T-helper 1 cell treated with Interleukin-12 subunit alpha and Interleukin-12 subunit beta and Interleukin-4 antibody, amounts not matched to agents 30 ng/mL and 1 ng/mL, for 36 hours (primary cell): ENCODE results near the gene CEP70. TPM values are rescaled to one million over a fixed set of nuclear protein-coding genes. Genes with fewer than 3 reads are reported as not detected.
"Not testable (repeated sequence)": the region's sequence is repeated elsewhere in the genome, so short reads cannot be mapped to it uniquely, and the experiment has no call there.

Experiments
- intact Hi-C: fragments of 100-400 bp; cut with micrococcal nuclease; formaldehyde crosslinking; loops from one replicate; pipeline ENCODE4 v1.15.1; 2024
- total RNA-seq: library from RNA; stranded (reverse); gene quantifications from 2 replicates; pipeline ENCODE4 v1.2.3, GENCODE V29; 2022

Gene CEP70
- total RNA-seq, 1 donor from 2014 or later, result 6.5 TPM

DNA sequence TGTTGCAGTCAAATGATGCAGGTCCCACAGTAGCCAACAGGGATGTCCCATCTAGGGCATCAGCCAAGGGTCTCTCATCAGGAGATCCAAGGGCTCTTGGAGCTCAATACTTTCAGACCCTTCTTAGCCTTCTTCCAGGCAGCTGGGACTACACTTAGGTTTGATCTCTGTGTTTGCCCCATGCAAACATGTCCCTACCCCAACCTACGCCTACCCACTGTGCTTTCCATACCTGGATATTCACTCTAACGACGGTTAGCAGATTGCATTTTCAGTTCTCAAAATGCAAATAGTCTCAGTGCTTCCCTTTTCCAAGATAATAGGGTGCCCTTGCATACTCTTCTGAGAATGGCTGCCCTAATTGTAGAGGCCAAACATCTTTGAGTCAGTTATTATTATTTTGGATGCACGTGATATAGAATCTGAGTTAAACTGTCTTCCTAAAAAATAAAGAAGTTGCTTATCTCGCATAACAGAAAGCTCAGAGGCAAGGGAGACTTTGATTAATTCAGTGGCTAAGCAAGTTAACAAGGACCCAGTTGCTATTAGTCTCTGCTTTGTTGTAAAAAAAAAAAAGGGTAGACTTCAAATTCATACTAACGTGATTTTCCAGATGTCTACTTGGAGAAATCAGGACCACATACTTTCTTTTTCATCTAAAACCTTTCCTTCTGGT lies 1.0 kb upstream of the CEP70 start:
- intact Hi-C loops, result loop anchor here (1.0 to 10.0 kb wide), 21 partner anchors 14 to 792 kb away; partner anchors contain the start of genes ARMC8, COPB2, DBR1 and MRPS22

DNA sequence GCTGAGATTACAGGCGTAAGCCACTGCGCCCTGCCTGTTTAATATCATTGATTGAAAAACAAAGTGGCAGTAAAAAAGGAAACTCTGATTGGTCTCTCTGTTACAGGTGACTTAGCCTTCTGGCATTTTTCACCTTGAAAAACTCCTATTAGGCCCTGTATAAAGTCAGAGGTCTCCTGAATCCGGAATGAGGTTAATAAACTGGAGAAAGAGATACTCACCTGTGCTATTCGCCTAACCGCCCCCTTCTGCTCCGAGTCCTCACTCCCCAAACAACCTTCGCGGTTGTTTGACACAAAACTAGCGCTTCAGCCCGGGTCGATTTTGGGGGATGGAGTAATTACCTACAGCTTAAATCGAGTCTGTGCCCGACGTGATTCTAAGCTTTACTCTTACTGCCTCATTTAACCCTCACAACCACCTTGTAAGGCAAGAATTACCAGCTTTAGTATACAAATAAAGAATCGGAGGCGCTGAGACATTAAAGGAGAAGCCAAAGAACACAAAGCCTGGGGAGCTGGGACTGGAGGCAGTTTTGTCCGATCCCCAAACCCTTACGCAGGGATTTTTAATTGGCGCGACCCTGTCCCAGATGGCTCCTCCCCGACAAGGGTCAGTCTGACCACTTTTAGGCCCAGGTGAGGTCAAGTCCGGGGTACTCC lies 441 bp downstream of the CEP70 start:
- intact Hi-C loops, result loop anchor here (1.0 to 10.0 kb wide), 21 partner anchors 16 to 794 kb away; partner anchors contain the start of genes ARMC8, COPB2, DBR1 and MRPS22

DNA sequence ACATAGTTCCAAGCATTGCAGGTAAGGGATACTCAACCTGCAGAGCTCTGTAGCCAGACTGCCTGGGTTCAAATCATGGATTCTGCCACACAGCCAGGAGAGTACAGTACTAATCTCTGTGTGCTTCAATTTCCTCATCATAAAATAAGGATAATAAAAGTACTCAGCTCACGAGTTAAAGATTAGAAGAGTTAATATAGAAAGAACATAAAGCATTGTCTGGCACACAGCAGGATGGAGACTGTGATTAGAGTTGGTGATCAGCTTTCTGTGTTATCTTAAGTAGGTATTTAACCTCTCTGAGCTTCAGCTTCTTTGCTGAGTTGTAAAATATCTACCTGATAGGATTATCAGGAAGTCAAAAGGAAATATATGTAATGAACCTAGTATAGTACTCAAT lies 2.7 kb downstream of the CEP70 start:
- intact Hi-C loops, result loop anchor here (5.0 to 10.0 kb wide), 3 partner anchors 523 to 796 kb away; partner anchors contain the start of gene COPB2

DNA sequence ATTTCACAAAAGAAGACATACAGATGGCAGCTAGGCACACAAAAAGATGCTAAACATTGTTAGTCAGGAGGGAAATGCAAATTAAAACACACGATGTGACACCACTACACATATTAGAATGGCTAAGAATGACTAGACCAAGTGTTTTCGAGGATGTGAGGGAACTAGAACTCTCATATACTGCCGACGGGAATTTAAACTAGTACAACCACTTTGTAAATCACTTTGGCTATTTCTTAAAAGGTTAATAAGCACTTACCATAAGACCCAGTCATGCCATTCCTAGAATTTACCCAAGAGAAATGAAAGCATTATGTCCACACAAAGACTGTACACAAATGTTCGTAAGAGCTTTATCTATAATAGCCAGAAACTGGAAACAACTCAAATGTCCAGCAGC lies 5.6 kb downstream of the CEP70 start:
- intact Hi-C loops, result no loop called here

DNA sequence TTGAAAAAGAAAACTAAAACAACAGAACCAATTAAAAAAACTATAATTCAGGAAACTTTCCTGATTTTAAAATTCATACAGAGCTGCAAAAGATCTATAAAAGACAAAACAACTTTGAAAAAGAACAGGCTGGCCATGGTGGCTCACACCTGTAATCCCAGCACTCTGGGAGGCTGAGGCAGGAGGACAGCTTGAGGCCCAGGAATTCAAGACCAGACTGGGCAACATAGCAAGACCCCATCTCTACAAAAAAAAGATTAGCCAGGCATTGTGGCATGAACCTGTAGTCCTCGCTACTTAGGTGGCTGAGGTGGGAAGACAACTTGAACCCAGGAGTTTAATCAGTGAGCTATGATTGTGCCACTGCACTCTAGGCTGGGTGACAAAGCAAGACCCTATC lies 6.7 kb downstream of the CEP70 start:
- intact Hi-C loops, result no loop called here

DNA sequence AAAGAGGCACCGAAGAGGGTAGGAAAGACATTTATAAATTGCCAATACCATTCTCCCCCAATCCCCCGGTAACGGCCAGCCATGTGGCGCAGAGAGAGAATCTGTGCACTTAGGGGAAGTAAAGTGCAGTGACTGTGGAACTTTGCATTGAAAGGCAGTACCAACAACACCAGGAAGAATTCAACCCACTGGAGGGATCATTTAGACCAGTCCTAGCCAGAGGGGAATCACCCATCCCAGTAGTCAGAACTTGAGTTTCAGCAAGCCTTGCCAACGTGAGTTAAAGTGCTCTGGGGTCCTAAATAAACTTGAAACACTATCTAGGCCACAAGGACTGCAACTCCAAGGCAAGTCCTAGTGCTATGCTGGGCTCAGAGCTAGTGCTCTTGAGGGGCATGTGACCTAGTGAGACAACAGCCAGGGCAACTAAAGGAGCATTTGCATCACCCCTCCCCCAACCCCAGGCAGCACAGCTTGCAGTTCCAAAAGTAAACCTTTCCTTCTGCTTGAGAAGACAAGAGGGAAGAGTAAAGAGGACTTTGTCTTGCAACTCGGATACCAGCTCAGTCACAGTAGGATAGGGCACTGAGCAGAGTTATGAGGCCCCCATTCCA lies 15.0 kb downstream of the CEP70 start:
- intact Hi-C loops, result no loop called here

DNA sequence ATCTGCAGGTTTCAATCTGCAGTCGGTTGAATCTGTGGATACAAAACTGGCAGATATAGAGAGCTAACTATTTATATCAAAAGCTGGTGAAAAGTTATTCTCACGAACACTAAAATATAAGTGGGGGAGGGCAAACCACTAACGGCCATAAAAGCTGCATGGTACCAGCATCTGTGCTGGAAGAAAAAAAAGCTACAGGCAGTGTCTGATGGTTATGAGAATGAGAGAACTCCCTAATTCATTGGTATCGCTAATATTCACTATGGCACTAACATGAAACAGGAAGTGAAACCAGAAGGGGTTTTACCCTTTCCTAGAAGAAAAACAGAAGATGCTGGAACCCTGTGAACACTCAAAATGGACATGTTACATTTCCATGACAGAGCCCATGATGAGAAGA lies 15.9 kb downstream of the CEP70 start:
- intact Hi-C loops, result no loop called here

DNA sequence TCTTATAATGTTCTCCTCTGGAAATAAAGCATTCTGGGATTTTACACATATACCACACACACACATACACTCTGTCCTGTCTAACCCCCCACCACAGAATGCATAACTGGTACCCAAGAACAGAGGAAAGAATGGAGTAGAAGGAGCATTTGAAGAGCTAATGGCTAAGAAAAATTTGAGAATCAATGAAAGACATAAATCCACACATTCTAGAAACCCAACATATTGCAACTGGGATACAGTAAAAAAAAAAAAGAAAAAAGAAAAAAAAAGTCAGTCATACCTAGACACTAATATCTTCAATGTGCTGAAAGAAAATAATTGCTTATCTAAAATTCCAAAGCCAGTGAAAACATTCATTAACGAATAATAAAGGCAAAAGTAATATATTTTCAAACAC lies 20.9 kb downstream of the CEP70 start:
- intact Hi-C loops, result loop anchor here (5.0 kb wide), 1 partner anchor 156 kb away; no protein-coding TSS in a partner anchor

DNA sequence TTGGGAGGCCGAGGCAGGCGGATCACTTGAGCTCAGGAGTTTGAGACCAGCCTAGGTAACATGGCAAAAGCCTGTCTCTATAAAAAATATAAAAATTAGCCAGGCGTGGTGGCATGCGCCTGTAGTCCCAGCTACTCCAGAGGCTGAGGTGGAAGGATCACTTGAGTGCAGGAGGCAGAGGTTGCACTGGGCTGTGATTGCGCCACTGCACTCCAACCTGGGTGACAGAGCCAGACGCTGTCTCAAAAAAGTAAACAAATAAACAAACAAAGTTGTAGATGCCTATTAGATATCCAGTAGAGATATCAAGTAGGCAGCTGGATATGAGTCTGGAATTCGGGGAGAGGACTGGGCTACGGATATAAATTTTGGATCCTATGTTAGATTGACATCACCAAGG lies 24.4 kb downstream of the CEP70 start:
- intact Hi-C loops, result loop anchor here (2.0 to 5.0 kb wide), 2 partner anchors 25 to 152 kb away; partner anchors contain the start of gene CEP70

DNA sequence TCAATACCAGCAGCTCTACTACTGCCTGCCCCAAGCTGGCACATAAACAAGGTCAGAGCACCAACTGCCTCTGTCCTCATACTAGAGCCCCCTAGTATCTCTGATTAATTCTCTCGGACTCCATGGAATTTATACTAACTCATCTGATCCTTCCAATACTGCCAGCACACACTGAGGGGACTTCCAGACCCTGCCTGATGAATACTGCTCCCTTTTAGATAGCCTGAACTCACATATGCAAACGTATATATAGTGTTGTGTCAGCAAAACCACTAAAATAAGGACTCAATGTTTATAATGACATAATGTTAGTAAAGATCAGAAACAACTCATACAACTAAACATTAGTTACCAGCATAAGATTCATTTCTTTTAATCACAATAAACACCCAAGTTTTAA lies 25.0 kb downstream of the CEP70 start:
- intact Hi-C loops, result no loop called here

DNA sequence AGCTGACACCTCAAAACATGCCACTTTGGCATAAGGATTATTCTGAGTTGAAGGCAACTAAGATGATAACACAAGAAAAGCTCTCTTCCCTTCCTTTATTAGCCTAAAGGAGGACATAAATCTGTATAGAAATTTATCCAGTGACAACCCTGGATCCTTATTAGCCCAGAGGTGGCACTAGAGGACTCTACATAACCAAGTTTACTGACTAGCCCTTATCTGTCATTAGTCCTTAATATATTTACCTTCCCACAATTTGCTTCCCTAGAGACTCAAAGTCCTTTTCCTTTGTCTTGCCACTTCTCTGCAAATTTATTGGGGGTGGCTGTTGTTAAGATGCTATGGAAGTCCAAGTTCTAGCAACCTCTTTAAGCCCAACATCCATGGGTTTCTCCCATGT lies 26.7 kb downstream of the CEP70 start:
- intact Hi-C loops, result no loop called here

DNA sequence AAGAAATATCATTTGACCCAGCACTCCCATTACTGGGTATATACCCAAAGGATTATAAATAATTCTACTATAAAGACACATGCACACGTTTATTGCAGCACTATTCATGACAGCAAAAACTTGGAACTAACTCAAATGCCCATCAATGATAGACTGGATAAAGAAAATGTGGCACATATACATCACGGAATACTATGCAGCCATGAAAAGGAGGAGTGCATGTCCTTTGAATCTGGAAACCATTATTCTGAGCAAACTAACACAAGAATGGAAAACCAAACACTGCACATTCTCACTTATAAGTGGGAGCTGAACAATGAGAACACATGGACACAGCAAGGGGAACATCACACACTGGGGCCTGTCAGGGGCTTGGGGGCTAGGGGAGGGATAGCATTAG lies 27.8 kb downstream of the CEP70 start:
- intact Hi-C loops, result not testable (repeated sequence)

DNA sequence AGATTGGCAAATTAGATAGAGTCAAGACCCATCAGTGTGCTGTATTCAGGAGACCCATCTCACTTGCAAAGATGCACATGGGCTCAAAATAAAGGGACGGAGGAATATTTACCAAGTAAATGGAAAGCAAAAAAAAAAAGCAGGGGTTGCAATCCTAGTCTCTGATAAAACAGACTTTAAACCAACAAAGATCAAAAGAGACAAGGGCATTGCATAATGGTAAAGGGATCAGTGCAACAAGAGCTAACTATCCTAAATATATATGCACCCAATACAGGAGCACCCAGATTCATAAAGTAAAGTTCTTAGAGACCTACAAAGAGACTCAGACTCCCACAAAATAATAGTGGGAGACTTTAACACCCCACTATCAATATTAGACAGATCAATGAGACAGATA lies 31.2 kb downstream of the CEP70 start:
- intact Hi-C loops, result not testable (repeated sequence)

DNA sequence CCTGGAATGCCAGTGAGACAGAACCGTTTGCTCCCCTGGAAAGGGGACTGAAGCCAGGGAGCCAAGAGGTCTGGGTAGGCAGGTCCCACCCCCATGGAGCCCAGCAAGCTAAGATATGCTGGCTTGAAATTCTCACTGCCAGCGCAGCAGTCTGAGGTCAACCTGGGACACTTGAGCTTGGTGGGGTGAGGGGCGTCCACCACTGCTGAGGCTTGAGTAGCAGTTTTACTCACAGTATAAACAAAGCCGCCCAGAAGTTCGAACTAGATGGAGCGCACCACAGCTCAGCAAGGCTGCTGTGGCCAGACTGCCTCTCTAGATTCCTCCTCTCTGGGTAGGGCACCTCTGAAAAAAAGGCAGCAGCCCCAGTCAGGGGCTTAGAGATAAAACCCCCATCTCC lies 33.6 kb downstream of the CEP70 start:
- intact Hi-C loops, result no loop called here

DNA sequence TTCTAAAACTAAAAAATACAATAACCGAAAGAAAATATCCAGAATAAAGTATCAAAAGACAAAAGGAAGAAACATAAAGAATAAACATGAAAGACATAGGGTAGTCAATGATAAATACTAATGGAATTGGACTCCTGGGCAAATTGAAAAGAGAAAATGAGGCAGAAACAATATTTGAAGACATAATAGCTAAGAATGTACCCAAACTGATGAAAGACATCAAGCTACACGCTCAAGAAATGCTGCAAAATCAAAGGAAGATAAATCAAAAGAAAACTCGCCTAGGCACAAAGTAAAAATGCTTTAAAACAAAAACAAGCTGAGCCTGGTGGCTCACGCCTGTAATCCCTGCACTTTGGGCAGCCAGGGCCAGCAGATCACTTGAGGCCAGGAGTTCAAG lies 34.9 kb downstream of the CEP70 start:
- intact Hi-C loops, result no loop called here

DNA sequence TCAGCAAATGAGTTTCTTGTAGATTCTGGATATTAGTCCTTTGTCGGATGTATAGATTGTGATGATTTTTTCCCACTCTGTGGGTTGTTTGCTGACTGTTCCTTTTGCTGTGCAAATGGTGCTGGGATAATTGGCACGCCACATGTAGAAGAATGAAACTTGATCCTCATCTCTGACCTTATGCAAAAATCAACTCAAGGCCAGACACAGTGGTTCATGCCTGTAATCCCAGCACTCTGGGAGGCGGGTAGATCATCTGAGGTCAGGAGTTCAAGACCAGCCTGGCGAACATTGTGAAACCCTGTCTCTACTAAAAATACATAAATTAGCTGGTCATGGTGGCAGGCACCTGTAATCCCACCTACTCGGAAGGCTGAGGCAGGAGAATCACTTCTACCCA lies 39.3 kb downstream of the CEP70 start:
- intact Hi-C loops, result not testable (repeated sequence)

DNA sequence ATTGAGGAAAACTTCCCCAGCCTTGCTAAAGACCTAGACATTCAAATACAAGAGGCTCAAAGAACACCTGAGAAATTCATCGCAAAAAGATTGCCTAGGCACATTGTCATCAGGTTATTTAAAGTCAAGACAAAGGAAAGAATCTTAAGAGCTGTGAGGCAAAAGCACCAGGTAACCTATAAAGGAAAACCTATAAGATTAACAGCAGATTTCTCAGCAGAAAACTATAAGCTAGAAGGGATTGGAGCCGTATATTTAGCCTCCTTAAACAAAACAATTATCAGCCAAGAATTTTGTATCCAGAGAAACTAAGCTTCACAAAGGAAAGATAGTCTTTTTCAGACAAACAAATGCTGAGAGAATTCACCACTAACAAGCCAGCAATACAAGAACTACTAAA lies 43.1 kb downstream of the CEP70 start:
- intact Hi-C loops, result not testable (repeated sequence)

DNA sequence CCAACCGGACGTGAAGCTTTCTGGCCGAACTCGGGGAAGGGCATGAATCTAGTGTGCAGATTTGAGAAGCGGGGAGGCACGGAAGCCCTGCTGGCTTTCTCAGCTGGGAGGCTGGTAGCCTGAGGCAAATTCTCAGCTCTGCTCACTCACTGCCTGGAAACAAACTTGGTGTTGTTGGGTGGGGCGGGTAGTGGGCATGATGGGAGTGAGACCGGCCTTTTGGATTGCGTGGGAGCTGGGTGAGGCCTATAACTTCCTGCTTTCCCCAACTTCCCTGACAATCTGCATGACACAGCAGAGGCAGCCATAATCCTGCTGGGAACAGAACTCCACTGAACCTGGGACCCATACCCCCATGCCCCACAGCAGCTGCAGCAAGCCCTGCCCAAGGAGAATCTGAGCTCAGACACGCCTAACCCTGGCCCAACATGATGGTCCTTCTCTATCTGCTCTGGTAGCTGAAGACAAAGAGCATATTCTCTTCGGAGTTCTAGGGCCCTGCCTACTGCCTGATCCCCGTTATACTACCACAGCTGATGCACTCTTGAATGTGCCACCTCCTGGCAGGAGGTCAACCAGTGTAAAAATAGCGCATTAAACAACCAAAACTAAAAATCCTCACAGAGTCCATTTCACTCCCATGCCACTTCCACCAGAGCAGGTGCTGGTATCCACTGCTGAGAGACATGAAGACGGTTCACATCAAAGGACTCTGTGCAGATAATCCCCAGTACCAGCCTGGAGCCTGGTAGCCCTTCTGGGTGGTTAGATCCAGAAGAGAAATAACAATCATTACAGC lies 44.7 kb downstream of the CEP70 start:
- intact Hi-C loops, result no loop called here

DNA sequence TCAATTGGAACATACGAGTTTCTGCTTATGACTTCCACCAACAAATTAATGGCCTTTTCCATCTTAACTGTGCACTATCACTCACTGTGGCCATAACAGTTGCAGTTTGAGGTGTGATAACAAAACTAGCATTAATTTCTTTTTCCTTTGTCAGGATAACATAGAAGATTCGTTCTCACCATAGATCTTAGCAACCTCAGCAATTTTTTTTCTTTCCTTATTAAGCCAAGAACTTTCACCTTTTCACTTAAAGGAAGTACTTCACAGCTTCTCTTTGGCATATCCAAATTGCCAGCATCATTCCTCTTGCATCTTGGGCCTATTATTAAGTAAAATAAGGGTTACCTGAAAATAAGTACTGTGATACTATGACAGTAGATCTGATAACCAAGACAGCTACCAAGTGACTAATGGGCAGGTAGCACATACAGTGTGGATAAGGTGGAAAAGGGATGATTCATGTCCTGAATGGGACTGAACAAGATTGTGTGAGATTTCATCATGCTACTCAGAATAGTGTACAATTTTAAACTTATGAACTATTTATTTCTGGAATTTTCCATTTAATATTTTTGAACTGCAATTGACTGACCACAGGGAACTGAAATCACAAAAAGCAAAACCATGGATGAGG lies 46.6 kb downstream of the CEP70 start:
- intact Hi-C loops, result no loop called here

DNA sequence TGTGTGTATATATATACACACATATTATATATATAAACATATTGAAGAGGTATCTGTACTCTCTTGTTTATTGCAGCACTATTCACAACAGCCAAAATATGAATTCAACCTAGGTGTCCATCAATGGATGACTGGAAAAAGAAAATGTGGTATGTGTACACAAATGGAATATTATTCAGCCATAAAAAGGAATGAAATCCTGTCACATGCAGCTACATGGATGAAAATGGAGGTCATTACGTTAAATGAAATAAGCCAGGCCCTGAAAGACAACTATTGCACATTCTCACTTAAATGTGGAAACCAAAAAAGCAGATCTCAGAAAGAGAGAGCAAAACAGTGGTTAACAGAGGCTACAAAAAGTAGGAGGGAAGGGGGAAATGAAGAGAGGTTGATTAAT lies 49.5 kb downstream of the CEP70 start:
- intact Hi-C loops, result no loop called here

DNA sequence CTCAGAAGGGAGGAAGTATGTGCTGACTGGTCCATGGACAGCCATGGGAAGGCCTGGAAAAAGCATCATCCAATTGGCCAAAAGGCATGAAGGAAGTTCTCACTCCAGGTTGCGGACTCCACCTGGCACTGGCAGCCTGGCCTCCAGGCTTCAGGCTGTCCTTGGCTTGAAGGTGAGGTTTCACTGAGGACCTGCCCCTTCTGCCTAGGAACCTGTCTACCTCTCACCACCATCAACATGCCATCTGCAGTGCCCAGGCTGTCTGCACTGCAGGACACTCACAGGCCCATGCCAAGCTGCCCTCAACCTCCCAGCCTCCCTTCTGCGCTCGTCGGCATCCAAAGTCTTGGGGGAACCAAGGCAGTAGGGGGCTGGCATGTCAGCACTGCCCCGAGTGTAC lies 51.1 kb downstream of the CEP70 start:
- intact Hi-C loops, result no loop called here
